HepG2 (cell line): Measurements from ENCODE around the gene CDT1. TPM values are rescaled to one million over a fixed set of nuclear protein-coding genes. Genes with fewer than 3 reads are reported as not detected.

Experiments
- ATAC-seq: fragments of 200-7000 bp; cut with Tn5 transposase; 3 replicates; pipeline ENCODE4 v1.9.1; 2020; ENCODE audit warnings: mild to moderate bottlenecking, moderate library complexity
- BruUV-seq: library from RNA; stranded (reverse); fragments of 400-500 nt; replicated peaks from 2 replicates; lab custom pipeline; 2021; lab: Mats Ljungman, UMichigan
- CTCF ChIA-PET: fragments of 300-600 bp; formaldehyde crosslinking; extraction: SDS; loops from one replicate; lab custom pipeline; 2021; ENCODE audit warnings: low total read pairs, inconsistent platforms, low intra/inter-chr PET ratio; lab: Yijun Ruan, JAX
- POLR2A ChIA-PET: fragments of 350-600 bp; sonication (Branson Sonifier 250); formaldehyde crosslinking; loops from one replicate; lab custom pipeline; 2020; ENCODE audit warnings: antibody characterized with exemption, inconsistent platforms; lab: Yijun Ruan, JAX
- DNase-seq: peaks from one replicate; pipeline ENCODE4 v3.0.0-alpha.2; 2015; ENCODE audit warnings: low spot score
- FAIRE-seq: peaks from 3 replicates; lab custom pipeline; 2011; peaks lifted over from hg19 to GRCh38; lab: Jason Lieb, UNC
- H2AFZ ChIP-seq: one replicate; pipeline ENCODE4 v1.6.1; 2011; ENCODE audit warnings: low read length, inconsistent platforms
- H3K27ac ChIP-seq: fragments of 300-600 bp; 3 replicates; pipeline ENCODE4 v1.8.0; 2011; ENCODE audit warnings: mixed run types, mild to moderate bottlenecking, mixed read lengths, low read length, inconsistent platforms; ENCODE audit not compliant: insufficient read depth; ENCODE audit errors: extremely low read length
- H3K27me3 ChIP-seq, 2 experiments: fragments of 200-600 bp in 1 of 2; 2 replicates in 1 of 2; 3 replicates in 1 of 2; pipeline versions ENCODE4 v1.6.0 to v1.8.0; 2011; ENCODE audit warnings: low read length in 2 of 2, mild to moderate bottlenecking in 2 of 2, moderate library complexity in 2 of 2, inconsistent platforms in 1 of 2; ENCODE audit not compliant: insufficient read depth in 2 of 2, control insufficient read depth in 1 of 2
- H3K36me3 ChIP-seq, 2 experiments: fragments of 200-600 bp in 1 of 2; replicated peaks in 1 of 2; 2 replicates in 1 of 2; 3 replicates in 1 of 2; pipeline versions ENCODE4 v1.5.1 to v1.8.0; 2011; ENCODE audit warnings: low read length in 2 of 2, inconsistent platforms in 1 of 2; ENCODE audit not compliant: insufficient read depth in 2 of 2, control insufficient read depth in 1 of 2
- H3K4me1 ChIP-seq: 2 replicates; pipeline ENCODE4 v1.5.1; 2012; ENCODE audit warnings: low read length, inconsistent platforms; ENCODE audit not compliant: insufficient read depth
- H3K4me2 ChIP-seq: 2 replicates; pipeline ENCODE4 v1.6.0; 2011; ENCODE audit warnings: low read depth, low read length, inconsistent platforms
- H3K4me3 ChIP-seq, 3 experiments: fragments of 200-600 bp in 1 of 3; sonication (generic), shearing (Covaris generic) in 1 of 3; replicated peaks in 1 of 3; 2 replicates each; pipeline ENCODE4 v1.5.1; 2011 to 2016; ENCODE audit warnings: low read length in 3 of 3, inconsistent platforms in 2 of 3, low read depth in 2 of 3, mild to moderate bottlenecking in 2 of 3, control low read depth in 1 of 3, mixed read lengths in 1 of 3; ENCODE audit not compliant: insufficient read depth in 1 of 3
- H3K79me2 ChIP-seq: one replicate; pipeline ENCODE4 v1.6.1; 2011; ENCODE audit warnings: low read length, inconsistent platforms; ENCODE audit not compliant: insufficient read depth
- H3K9ac ChIP-seq: 2 replicates; pipeline ENCODE4 v1.6.0; 2011; ENCODE audit warnings: mild to moderate bottlenecking, low read depth, low read length, inconsistent platforms; ENCODE audit not compliant: insufficient read depth
- H3K9me3 ChIP-seq: 2 replicates; pipeline ENCODE4 v1.5.1; 2012; ENCODE audit warnings: mild to moderate bottlenecking, low read length
- H4K20me1 ChIP-seq: 2 replicates; pipeline ENCODE4 v1.6.0; 2011; ENCODE audit warnings: inconsistent platforms, mild to moderate bottlenecking, low read length, moderate library complexity; ENCODE audit not compliant: insufficient read depth
- AGO2 ChIP-seq: fragments of 200-400 bp; formaldehyde crosslinking; optimal IDR thresholded peaks from 2 replicates; pipeline ENCODE3; 2017; ENCODE audit warnings: mild to moderate bottlenecking, low read depth, low read length, moderate library complexity
- CREB3 ChIP-seq: sonication (generic); formaldehyde crosslinking; IDR thresholded peaks from 2 replicates; pipeline ENCODE4 v1.5.0; 2020; ENCODE audit warnings: missing genetic modification reagents
- HNRNPLL ChIP-seq: fragments of 200-400 bp; formaldehyde crosslinking; IDR thresholded peaks from 2 replicates; pipeline ENCODE4 v1.6.1; 2017; ENCODE audit warnings: mild to moderate bottlenecking, low read depth, low read length; ENCODE audit not compliant: poor library complexity, severe bottlenecking
- RBM22 ChIP-seq: fragments of 200-400 bp; formaldehyde crosslinking; optimal IDR thresholded peaks from 2 replicates; pipeline ENCODE3; 2017; ENCODE audit warnings: mild to moderate bottlenecking, low read length, moderate library complexity
- SALL1 ChIP-seq: sonication (generic); formaldehyde crosslinking; IDR thresholded peaks from 2 replicates; pipeline ENCODE4 v1.8.0; 2022; ENCODE audit warnings: mild to moderate bottlenecking, missing genetic modification reagents
- SKI ChIP-seq: fragments of 450-650 bp; IDR thresholded peaks from one replicate; pipeline ENCODE4 v1.6.1; 2018; ENCODE audit warnings: mild to moderate bottlenecking; ENCODE audit not compliant: partially characterized antibody
- TEF ChIP-seq: sonication (generic); formaldehyde crosslinking; IDR thresholded peaks from 2 replicates; pipeline ENCODE4 v1.5.0; 2020; ENCODE audit warnings: missing genetic modification reagents
- ZEB1 ChIP-seq: IDR thresholded peaks from 2 replicates; pipeline ENCODE4 v1.6.1; 2012; ENCODE audit warnings: mild to moderate bottlenecking, low read depth, inconsistent platforms; ENCODE audit not compliant: insufficient replicate concordance
- ZMAT3 ChIP-seq: sonication (generic); formaldehyde crosslinking; conservative IDR thresholded peaks from 2 replicates; pipeline ENCODE4 v1.7.0; 2021; ENCODE audit warnings: missing genetic modification reagents
- ZNF510 ChIP-seq: sonication (generic); formaldehyde crosslinking; IDR thresholded peaks from 2 replicates; pipeline ENCODE4 v1.4.0; 2020; ENCODE audit warnings: low read depth, mild to moderate bottlenecking, missing genetic modification reagents
- ZNF713 ChIP-seq: sonication (generic); formaldehyde crosslinking; IDR thresholded peaks from 2 replicates; pipeline ENCODE4 v1.4.0; 2020; ENCODE audit warnings: mild to moderate bottlenecking, missing genetic modification reagents
- ZNF761 ChIP-seq: sonication (generic); formaldehyde crosslinking; conservative IDR thresholded peaks from 2 replicates; pipeline ENCODE4 v1.4.0; 2020; ENCODE audit warnings: mild to moderate bottlenecking, missing genetic modification reagents
- ZNF841 ChIP-seq: sonication (generic); formaldehyde crosslinking; IDR thresholded peaks from 2 replicates; pipeline ENCODE4 v1.8.1; 2023; ENCODE audit warnings: missing genetic modification reagents, borderline replicate concordance
- WGBS: methylation state at CpG from one replicate; pipeline ENCODE4 v1.1.6; 2017; ENCODE audit warnings: low lambda C conversion rate; 5-methylcytosine and 5-hydroxymethylcytosine counted together
- in situ Hi-C: cut with HindIII; loops from 2 replicates; pipeline ENCODE4 v1.10.0; 2017; ENCODE audit warnings: low pct_unique_long_range_greater_than_20kb; ENCODE audit not compliant: extremely low pct_ligation_motif_present
- intact Hi-C: fragments of 100-400 bp; cut with micrococcal nuclease; formaldehyde crosslinking; loops from one replicate; pipeline ENCODE4 v1.10.0; 2022; ENCODE audit not compliant: unreplicated experiment
- polyA plus RNA-seq, 8 experiments: library from polyadenylated mRNA; depleted of rRNA in 3 of 8; stranded (reverse) in 7 of 8; unstranded in 1 of 8; fragments of >200 nt; fragmentation: Illumina TruSeq in 4 of 8; extraction: Trizol in 4 of 8; gene quantifications; 2 replicates each; pipeline versions ENCODE4 v1.2.1 to v1.2.3, GENCODE V29; 2011 to 2016; ENCODE audit warnings: low read depth in 4 of 8, missing spikeins in 1 of 8, mixed read lengths in 1 of 8; ENCODE audit not compliant: insufficient read depth in 1 of 8
- total RNA-seq, 5 experiments: library from RNA; depleted of rRNA; stranded (reverse); fragments of >200 nt; fragmentation: Illumina TruSeq; extraction: Trizol; gene quantifications; 2 replicates each; pipeline ENCODE4 v1.2.3, GENCODE V29; 2016; ENCODE audit warnings: low read depth in 1 of 5
- TF ChIP-seq, protein P1 (sequence below): sonication (generic); formaldehyde crosslinking; IDR thresholded peaks from 2 replicates; pipeline ENCODE4 v1.4.0; 2020; ENCODE audit warnings: mild to moderate bottlenecking, low read depth, missing genetic modification reagents
- TF ChIP-seq, protein P2 (sequence below): IDR thresholded peaks from 2 replicates; pipeline ENCODE4 v1.6.1; 2016; ENCODE audit warnings: missing compliant biosample characterization, missing genetic modification reagents, borderline replicate concordance

CDT1 gene
- total and polyA plus RNA-seq, 2 of the 13 experiments (the other 11 are each of a cell fraction or from before 2014, with no cell fraction given) = 23.1 to 23.8 TPM

GRCh38 chr16:88764080-88764479, 39.5 kb upstream of the CDT1 start (continued):
- TF ChIP-seq, protein P1, sequence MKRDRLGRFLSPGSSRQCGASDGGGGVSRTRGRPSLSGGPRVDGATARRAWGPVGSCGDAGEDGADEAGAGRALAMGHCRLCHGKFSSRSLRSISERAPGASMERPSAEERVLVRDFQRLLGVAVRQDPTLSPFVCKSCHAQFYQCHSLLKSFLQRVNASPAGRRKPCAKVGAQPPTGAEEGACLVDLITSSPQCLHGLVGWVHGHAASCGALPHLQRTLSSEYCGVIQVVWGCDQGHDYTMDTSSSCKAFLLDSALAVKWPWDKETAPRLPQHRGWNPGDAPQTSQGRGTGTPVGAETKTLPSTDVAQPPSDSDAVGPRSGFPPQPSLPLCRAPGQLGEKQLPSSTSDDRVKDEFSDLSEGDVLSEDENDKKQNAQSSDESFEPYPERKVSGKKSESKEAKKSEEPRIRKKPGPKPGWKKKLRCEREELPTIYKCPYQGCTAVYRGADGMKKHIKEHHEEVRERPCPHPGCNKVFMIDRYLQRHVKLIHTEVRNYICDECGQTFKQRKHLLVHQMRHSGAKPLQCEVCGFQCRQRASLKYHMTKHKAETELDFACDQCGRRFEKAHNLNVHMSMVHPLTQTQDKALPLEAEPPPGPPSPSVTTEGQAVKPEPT = 0 out of 2 replicates have a peak, but pooled peaks have one; percentile 38
- TF ChIP-seq, protein P2, sequence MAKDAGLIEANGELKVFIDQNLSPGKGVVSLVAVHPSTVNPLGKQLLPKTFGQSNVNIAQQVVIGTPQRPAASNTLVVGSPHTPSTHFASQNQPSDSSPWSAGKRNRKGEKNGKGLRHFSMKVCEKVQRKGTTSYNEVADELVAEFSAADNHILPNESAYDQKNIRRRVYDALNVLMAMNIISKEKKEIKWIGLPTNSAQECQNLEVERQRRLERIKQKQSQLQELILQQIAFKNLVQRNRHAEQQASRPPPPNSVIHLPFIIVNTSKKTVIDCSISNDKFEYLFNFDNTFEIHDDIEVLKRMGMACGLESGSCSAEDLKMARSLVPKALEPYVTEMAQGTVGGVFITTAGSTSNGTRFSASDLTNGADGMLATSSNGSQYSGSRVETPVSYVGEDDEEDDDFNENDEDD (CRISPR knock-in tag) = no peak
- 0 out of 2 replicates have a peak, but pooled peaks have one; percentile 33 for TF ChIP-seq ZNF510
- no peak for TF ChIP-seq ZMAT3
- no peak for TF ChIP-seq CREB3 (CRISPR knock-in tag)
- no peak for TF ChIP-seq ZNF761 (CRISPR knock-in tag)

DNA sequence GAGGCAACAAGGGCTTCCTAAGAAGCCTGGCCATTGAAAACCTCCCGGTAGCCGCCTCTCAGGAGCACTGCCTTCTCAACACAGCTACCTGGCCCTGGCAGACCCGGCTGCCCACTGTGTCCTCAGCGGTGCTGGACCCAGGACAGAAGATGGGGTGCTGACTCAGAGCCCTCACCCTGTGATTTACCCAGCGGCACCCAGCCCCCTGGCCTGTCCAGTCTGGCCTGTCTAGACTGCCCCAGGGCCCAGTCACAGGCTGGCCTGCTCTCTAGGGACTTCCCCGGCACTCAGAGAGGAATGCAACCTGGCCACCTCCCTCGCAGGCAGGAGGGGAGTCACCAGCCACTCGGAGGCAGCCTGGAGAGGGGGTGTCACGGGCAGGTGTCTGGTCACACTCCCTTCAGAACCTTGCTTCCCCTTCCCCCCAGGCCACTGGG, 38.7 kb upstream of the CDT1 start:
- DNase-seq = no peak
- BruUV-seq = no TSS peak
- in situ Hi-C loops (no loop called here), intact Hi-C loops (no loop called here)
- peaks cover 0 to 2% of the 10 kb centered on the region in 2 experiments; a peak in 2 of 5 replicates for H3K36me3 ChIP-seq
- no peak for ATAC-seq
- no peak for TF ChIP-seq ZNF713
- no peak for TF ChIP-seq TEF
- no peak for TF ChIP-seq ZEB1
- TF ChIP-seq HNRNPLL = peak; percentile 34
- peak; percentile 19 for TF ChIP-seq RBM22
- TF ChIP-seq SALL1 = no peak
- TF ChIP-seq SKI = peak; percentile 17
- TF ChIP-seq AGO2 = peak; percentile 65
- TF ChIP-seq ZNF841 (CRISPR knock-in tag) = no peak
- TF ChIP-seq, all 625 proteins: peak for 4
- ChIA-PET CTCF (interaction anchor here (2.1 kb wide), 1 partner anchor 20 kb away, joined by 10 read pairs; the partner anchor contains the start of gene PIEZO1), POLR2A (interaction anchor here (1.2 kb wide), 1 partner anchor 16 kb away, joined by 3 read pairs; no protein-coding TSS in a partner anchor)
- H3K27me3 ChIP-seq = no peaks in the 10 kb centered on the region
- H3K9me3 ChIP-seq = no peaks in the 10 kb centered on the region
- FAIRE-seq = no peak
- H3K79me2 ChIP-seq = peaks cover 18% of the 10 kb centered on the region
- peaks cover 27% of the 10 kb centered on the region; the same call in 1 of the 2 replicates for H4K20me1 ChIP-seq
- no peak overlapping the region for H3K4me2 ChIP-seq
- no peak overlapping the region for H3K9ac ChIP-seq
- H3K4me3 ChIP-seq = no peak overlapping the region
- no peak overlapping the region for H3K27ac ChIP-seq
- 89% methylated on average over 5 of the region's 9 CpGs for WGBS
- H3K4me1 ChIP-seq = peaks cover 64% of the 10 kb centered on the region
- H2AFZ ChIP-seq = no peak overlapping the region
